DND-41 (cell line): ENCODE data around the gene EMILIN2.

ENCODE experiments used
- EZH2 ChIP-seq: IDR thresholded peaks from 3 replicates; pipeline ENCODE4 v1.6.1; 2012; ENCODE audit warnings: borderline replicate concordance, low read depth, mild to moderate bottlenecking, moderate library complexity, low read length, inconsistent platforms; ENCODE audit not compliant: severe bottlenecking
- TF ChIP-seq, protein P1 (sequence below): IDR thresholded peaks from 2 replicates; pipeline ENCODE4 v1.5.1; 2012; ENCODE audit warnings: borderline replicate concordance, low read length, moderate library complexity, mild to moderate bottlenecking; ENCODE audit not compliant: poor library complexity, severe bottlenecking; ENCODE audit errors: extremely low read depth

DNA sequence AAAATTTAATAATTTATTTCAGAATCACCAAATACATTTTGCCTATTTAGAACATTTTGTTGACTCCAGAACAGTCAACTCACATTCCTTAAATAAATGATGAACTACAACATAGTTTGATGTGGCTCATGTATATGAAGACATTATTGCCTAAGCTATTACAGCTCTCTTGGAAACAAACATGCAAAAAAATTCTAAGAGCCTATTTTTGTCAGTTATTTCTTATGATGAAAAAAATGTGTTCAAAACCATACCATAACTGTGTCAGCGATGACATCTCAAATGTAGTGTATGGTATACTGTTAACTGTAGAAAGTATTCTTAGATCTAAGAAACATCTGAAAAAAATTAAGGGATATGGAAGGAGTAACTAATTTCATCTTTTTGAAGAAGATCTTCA, 6.3 kb upstream of the EMILIN2 start:
- TF ChIP-seq, protein P1, sequence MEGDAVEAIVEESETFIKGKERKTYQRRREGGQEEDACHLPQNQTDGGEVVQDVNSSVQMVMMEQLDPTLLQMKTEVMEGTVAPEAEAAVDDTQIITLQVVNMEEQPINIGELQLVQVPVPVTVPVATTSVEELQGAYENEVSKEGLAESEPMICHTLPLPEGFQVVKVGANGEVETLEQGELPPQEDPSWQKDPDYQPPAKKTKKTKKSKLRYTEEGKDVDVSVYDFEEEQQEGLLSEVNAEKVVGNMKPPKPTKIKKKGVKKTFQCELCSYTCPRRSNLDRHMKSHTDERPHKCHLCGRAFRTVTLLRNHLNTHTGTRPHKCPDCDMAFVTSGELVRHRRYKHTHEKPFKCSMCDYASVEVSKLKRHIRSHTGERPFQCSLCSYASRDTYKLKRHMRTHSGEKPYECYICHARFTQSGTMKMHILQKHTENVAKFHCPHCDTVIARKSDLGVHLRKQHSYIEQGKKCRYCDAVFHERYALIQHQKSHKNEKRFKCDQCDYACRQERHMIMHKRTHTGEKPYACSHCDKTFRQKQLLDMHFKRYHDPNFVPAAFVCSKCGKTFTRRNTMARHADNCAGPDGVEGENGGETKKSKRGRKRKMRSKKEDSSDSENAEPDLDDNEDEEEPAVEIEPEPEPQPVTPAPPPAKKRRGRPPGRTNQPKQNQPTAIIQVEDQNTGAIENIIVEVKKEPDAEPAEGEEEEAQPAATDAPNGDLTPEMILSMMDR: no peak
- no peak for TF ChIP-seq EZH2
